ENCODE measurements around the gene IDNK.

The IDNK gene

GRCh38 chr9:83691492-83691891, 68.5 kb downstream of the IDNK start:
- no peak for DNase-seq (ENCODE audit: extremely low spot score)
- TF ChIP-seq CTBP1 (IDR thresholded peaks at IDR 0.05; ENCODE audit: borderline replicate concordance), result no peak
- TF ChIP-seq L3MBTL2 (conservative IDR thresholded peaks at IDR 0.05), result no peak
- no peak for TF ChIP-seq SUZ12 (IDR thresholded peaks at IDR 0.05)
- CTCF ChIA-PET, result no interaction called here
- POLR2A ChIA-PET, result no interaction called here
